HG03139 (cell line): ENCODE results near the gene VEGFC.

Experiments used
- ATAC-seq: cut with Tn5 transposase; IDR thresholded peaks from one replicate; pipeline ENCODE4 v1.9.1; 2021; ENCODE audit not compliant: unreplicated experiment

VEGFC gene

GRCh38 chr4:176799653-176800052, 6.9 kb upstream of the VEGFC start:
- no peak for ATAC-seq

- no peak for ATAC-seq
These were observed 5.8 kb upstream of the VEGFC start for GRCh38 chr4:176798540-176798939.

GRCh38 chr4:176795441-176795840, 2.7 kb upstream of the VEGFC start:
- no peak for ATAC-seq

GRCh38 chr4:176794651-176795050, 1.9 kb upstream of the VEGFC start:
- ATAC-seq = no peak

- no peak for ATAC-seq
These were observed 1.4 kb upstream of the VEGFC start for GRCh38 chr4:176794151-176794550.

GRCh38 chr4:176793060-176793605, 411 bp upstream of the VEGFC start:
- ATAC-seq = no peak

GRCh38 chr4:176791591-176792325, 964 bp downstream of the VEGFC start:
- ATAC-seq = no peak

GRCh38 chr4:176790398-176790797, 2.3 kb downstream of the VEGFC start:
- ATAC-seq = no peak

GRCh38 chr4:176789955-176790354, 2.8 kb downstream of the VEGFC start:
- no peak for ATAC-seq

- ATAC-seq = no peak
These were observed 3.8 kb downstream of the VEGFC start for GRCh38 chr4:176788971-176789370.

GRCh38 chr4:176788248-176788647, 4.5 kb downstream of the VEGFC start:
- ATAC-seq = no peak

- ATAC-seq = no peak
These were observed 7.9 kb downstream of the VEGFC start for GRCh38 chr4:176784816-176785215.

- no peak for ATAC-seq
These were observed 9.9 kb downstream of the VEGFC start for GRCh38 chr4:176782794-176783193.

- ATAC-seq = no peak
These were observed 10.5 kb downstream of the VEGFC start for GRCh38 chr4:176782191-176782590.

GRCh38 chr4:176781739-176782100, 11.0 kb downstream of the VEGFC start:
- ATAC-seq = no peak

GRCh38 chr4:176780995-176781738, 11.6 kb downstream of the VEGFC start:
- ATAC-seq = no peak

- ATAC-seq = no peak
These were observed 13.3 kb downstream of the VEGFC start for GRCh38 chr4:176779421-176779820.

- ATAC-seq = no peak
These were observed 14.2 kb downstream of the VEGFC start for GRCh38 chr4:176778491-176778890.

GRCh38 chr4:176778063-176778462, 14.7 kb downstream of the VEGFC start:
- no peak for ATAC-seq

- ATAC-seq = no peak
These were observed 17.4 kb downstream of the VEGFC start for GRCh38 chr4:176775338-176775737.

- ATAC-seq = no peak
These were observed 17.9 kb downstream of the VEGFC start for GRCh38 chr4:176774852-176775251.

- ATAC-seq = no peak
These were observed 23.2 kb downstream of the VEGFC start for GRCh38 chr4:176769514-176769913.
